Left lung (tissue), 10 donors: Measurements from ENCODE around the gene KIF3A. TPM values are rescaled to one million over a fixed set of nuclear protein-coding genes. Genes with fewer than 3 reads are reported as not detected.

ENCODE experiments used
- ATAC-seq: fragments of 200-7000 bp; cut with Tn5 transposase; one replicate; pipeline ENCODE4 v1.9.1; 2020; ENCODE audit warnings: moderate library complexity
- DNase-seq, 4 donors: peaks; one replicate each; pipeline ENCODE4 v3.0.0-alpha.2; 2013 to 2020
- H3K27ac ChIP-seq, 2 donors: fragments of 200-600 bp; sonication (generic) in 1 of 2; one replicate each; pipeline versions ENCODE4 v1.5.0 to v1.8.0; 2020 to 2021
- H3K27me3 ChIP-seq, 2 donors: fragments of 200-600 bp; sonication (generic) in 1 of 2; one replicate each; pipeline versions ENCODE4 v1.5.0 to v1.8.0; 2020 to 2021
- H3K36me3 ChIP-seq, 2 donors: fragments of 200-600 bp; sonication (generic) in 1 of 2; one replicate each; pipeline versions ENCODE4 v1.5.0 to v1.8.0; 2020 to 2021
- H3K4me1 ChIP-seq, 2 donors: fragments of 200-600 bp; one replicate each; pipeline ENCODE4 v1.8.0; 2021
- H3K4me3 ChIP-seq, 2 donors: fragments of 200-600 bp; sonication (generic) in 1 of 2; one replicate each; pipeline versions ENCODE4 v1.5.0 to v1.8.0; 2020 to 2021; ENCODE audit warnings: mild to moderate bottlenecking in 1 of 2
- H3K9me3 ChIP-seq, 2 donors: fragments of 200-600 bp; sonication (generic) in 1 of 2; one replicate each; pipeline versions ENCODE4 v1.5.0 to v1.8.0; 2020 to 2021
- CTCF ChIP-seq, 2 donors: fragments of 200-600 bp; sonication (generic) in 1 of 2; IDR thresholded peaks; one replicate each; pipeline versions ENCODE4 v1.5.0 to v1.8.0; 2021; ENCODE audit warnings: antibody characterized with exemption in 2 of 2
- intact Hi-C, 2 donors: fragments of 100-400 bp; cut with DNase I; formaldehyde crosslinking; loops; one replicate each; pipeline versions ENCODE4 v1.11.2 to v1.14.2; 2022
- polyA plus RNA-seq, 6 donors: library from polyadenylated mRNA; unstranded; fragments of 120-200 nt; gene quantifications; one replicate each; pipeline ENCODE4 v1.2.1, GENCODE V29; 2013; ENCODE audit not compliant: insufficient read length in 6 of 6
- total RNA-seq, 2 donors: library from RNA; stranded (reverse); fragmentation: NEBNext Ultra II Directional; extraction: Animal tissue kit (Norgen Biotek cat#: 25700); gene quantifications; one replicate each; pipeline ENCODE4 v1.2.1, GENCODE V29; 2021
- donor health status: DM: no; HTN: yes; CAD: no.
- donor health status: DM: no; HTN: no; CAD: no.

KIF3A gene
- total and polyA plus RNA-seq, 8 donors, result 8.9 to 30.4 (median 25.5) TPM

- intact Hi-C loops, result no loop called here
- no peak overlapping the region for H3K4me3 ChIP-seq
- ATAC-seq (no peak), DNase-seq (no peak)
- H3K4me1 ChIP-seq, result peaks cover 13 to 20% of the 10 kb centered on the region in 2 donors
- H3K27me3 ChIP-seq, result no peaks in the 10 kb centered on the region
- H3K9me3 ChIP-seq, result no peaks in the 10 kb centered on the region
- peaks cover 0 to 32% of the 10 kb centered on the region in 2 donors for H3K36me3 ChIP-seq
- TF ChIP-seq CTCF (IDR thresholded peaks at IDR 0.05), result no peak
- H3K27ac ChIP-seq, result no peak overlapping the region
Measured at GRCh38 chr5:132766806-132767055, 29.4 kb upstream of the KIF3A start.

- intact Hi-C loops, result no loop called here
- no peak for DNase-seq
- no peak overlapping the region for H3K4me3 ChIP-seq
- H3K27ac ChIP-seq, result no peak overlapping the region
- no peak for ATAC-seq
- no peak for TF ChIP-seq CTCF (IDR thresholded peaks at IDR 0.05)
- H3K36me3 ChIP-seq, result peaks cover 0 to 38% of the 10 kb centered on the region in 2 donors
- peaks cover 13 to 15% of the 10 kb centered on the region in 2 donors for H3K4me1 ChIP-seq
- no peaks in the 10 kb centered on the region for H3K27me3 ChIP-seq
- no peaks in the 10 kb centered on the region for H3K9me3 ChIP-seq
Measured at GRCh38 chr5:132766020-132766805, 28.9 kb upstream of the KIF3A start.

- Histone ChIP-seq H3K36me3 (peaks cover 0 to 45% of the 10 kb centered on the region in 2 donors), H3K27ac (no peak overlapping the region), H3K4me1 (peaks cover 13% of the 10 kb centered on the region in 2 donors), H3K9me3 (no peaks in the 10 kb centered on the region), H3K4me3 (no peak overlapping the region), H3K27me3 (no peaks in the 10 kb centered on the region)
- DNase-seq (no peak), ATAC-seq (no peak)
- no peak for TF ChIP-seq CTCF (IDR thresholded peaks at IDR 0.05)
- intact Hi-C loops, result no loop called here
Measured at GRCh38 chr5:132765311-132766019, 28.1 kb upstream of the KIF3A start.

- intact Hi-C loops, result no loop called here
- Histone ChIP-seq H3K9me3 (no peaks in the 10 kb centered on the region), H3K4me1 (peaks cover 13% of the 10 kb centered on the region in 2 donors), H3K36me3 (peaks cover 0 to 52% of the 10 kb centered on the region in 2 donors), H3K4me3 (no peak overlapping the region), H3K27ac (no peak overlapping the region), H3K27me3 (no peaks in the 10 kb centered on the region)
- ATAC-seq (no peak), DNase-seq (no peak)
- no peak for TF ChIP-seq CTCF (IDR thresholded peaks at IDR 0.05)
Measured at GRCh38 chr5:132764671-132765238, 27.4 kb upstream of the KIF3A start.

GRCh38 chr5:132764051-132764450 lies 26.7 kb upstream of the KIF3A start:
- intact Hi-C loops, result no loop called here
- no peak overlapping the region for H3K4me3 ChIP-seq
- no peak for DNase-seq
- H3K9me3 ChIP-seq, result no peaks in the 10 kb centered on the region
- no peak for ATAC-seq
- peaks cover 13% of the 10 kb centered on the region in 2 donors for H3K4me1 ChIP-seq
- H3K36me3 ChIP-seq, result peaks cover 0 to 59% of the 10 kb centered on the region in 2 donors
- no peaks in the 10 kb centered on the region for H3K27me3 ChIP-seq
- no peak overlapping the region for H3K27ac ChIP-seq
- no peak for TF ChIP-seq CTCF (IDR thresholded peaks at IDR 0.05)
